H1 (cell line): ENCODE measurements around the gene ZNF644. TPM values are rescaled to one million over a fixed set of nuclear protein-coding genes. Genes with fewer than 3 reads are reported as not detected.
A peak's percentile ranks its signal among the peaks of the same experiment; 100 is the strongest.

Experiments used
- CTCF ChIA-PET: fragments of 300-600 bp; sonication (Branson Sonifier 250); formaldehyde crosslinking; loops from one replicate; lab custom pipeline; 2021; ENCODE audit not compliant: partially characterized antibody; lab: Charles Lee
- POLR2A ChIA-PET: fragments of 300-600 bp; sonication (Branson Sonifier 250); formaldehyde crosslinking; loops from one replicate; lab custom pipeline; 2021; ENCODE audit warnings: inconsistent platforms; ENCODE audit not compliant: partially characterized antibody; lab: Charles Lee
- DNase-seq, 2 experiments: peaks; one replicate each; pipeline versions ENCODE4 v3.0.0 to v3.0.0-alpha.2; 2010 to 2022; ENCODE audit warnings: low spot score in 2 of 2, low read depth in 1 of 2, mixed read lengths in 1 of 2
- FAIRE-seq: peaks from 2 replicates; lab custom pipeline; 2011; peaks lifted over from hg19 to GRCh38; lab: Jason Lieb, UNC
- H2AFZ ChIP-seq: 2 replicates; pipeline ENCODE4 v1.8.1; 2012; ENCODE audit warnings: low read length, inconsistent platforms
- H2AK5ac ChIP-seq: 2 replicates; pipeline ENCODE4 v1.6.1; 2013; ENCODE audit warnings: low read depth, low read length
- H2BK120ac ChIP-seq: replicated peaks from 2 replicates; pipeline ENCODE3; 2013; ENCODE audit warnings: low read depth, low read length, inconsistent platforms
- H2BK12ac ChIP-seq: 2 replicates; pipeline ENCODE4 v1.6.1; 2013; ENCODE audit warnings: low read depth, low read length
- H2BK15ac ChIP-seq: 2 replicates; pipeline ENCODE4 v1.6.1; 2013; ENCODE audit warnings: low read length
- H2BK20ac ChIP-seq: 2 replicates; pipeline ENCODE4 v1.6.1; 2013; ENCODE audit warnings: low read length
- H2BK5ac ChIP-seq: 2 replicates; pipeline ENCODE4 v1.6.1; 2013; ENCODE audit warnings: low read depth, low read length
- H3K14ac ChIP-seq: 2 replicates; pipeline ENCODE4 v1.6.1; 2013; ENCODE audit warnings: inconsistent platforms; ENCODE audit not compliant: insufficient read length
- H3K18ac ChIP-seq: 2 replicates; pipeline ENCODE4 v1.6.1; 2013; ENCODE audit warnings: low read length; ENCODE audit errors: extremely low read depth
- H3K23ac ChIP-seq: 2 replicates; pipeline ENCODE4 v1.6.1; 2013; ENCODE audit warnings: inconsistent platforms; ENCODE audit not compliant: insufficient read length
- H3K23me2 ChIP-seq: 2 replicates; pipeline ENCODE4 v1.6.1; 2013; ENCODE audit warnings: low read depth, low read length
- H3K27ac ChIP-seq: 2 replicates; pipeline ENCODE4 v1.6.1; 2011; ENCODE audit warnings: low read depth, low read length, inconsistent platforms
- H3K27me3 ChIP-seq, 4 experiments: replicated peaks in 1 of 4; 1 replicate in 1 of 4; 2 replicates in 3 of 4; pipeline versions ENCODE4 v1.6.1 to v1.8.1; 2011 to 2013; ENCODE audit warnings: low read length in 3 of 4, mild to moderate bottlenecking in 3 of 4, inconsistent platforms in 2 of 4, mixed read lengths in 2 of 4, moderate library complexity in 1 of 4; ENCODE audit not compliant: control insufficient read depth in 3 of 4, insufficient read depth in 3 of 4; ENCODE audit errors: extremely low read depth in 1 of 4
- H3K36me3 ChIP-seq, 4 experiments: 2 replicates each; pipeline versions ENCODE4 v1.6.1 to v1.8.1; 2011 to 2013; ENCODE audit warnings: mild to moderate bottlenecking in 4 of 4, low read length in 3 of 4, moderate library complexity in 2 of 4, control low read depth in 1 of 4, inconsistent platforms in 1 of 4; ENCODE audit not compliant: insufficient read depth in 4 of 4, control insufficient read depth in 2 of 4
- H3K4ac ChIP-seq: replicated peaks from 2 replicates; pipeline ENCODE3; 2013; ENCODE audit warnings: low read length, low read depth, mixed read lengths, inconsistent platforms; ENCODE audit not compliant: insufficient read length
- H3K4me1 ChIP-seq, 4 experiments: replicated peaks in 1 of 4; 1 replicate in 1 of 4; 2 replicates in 3 of 4; pipeline versions ENCODE4 v1.6.1 to v1.8.1; 2011 to 2013; ENCODE audit warnings: low read length in 3 of 4, inconsistent platforms in 2 of 4, mixed read lengths in 1 of 4; ENCODE audit not compliant: insufficient read depth in 4 of 4, control insufficient read depth in 3 of 4
- H3K4me2 ChIP-seq, 2 experiments: 2 replicates each; pipeline versions ENCODE4 v1.6.1 to v1.8.1; 2011 to 2013; ENCODE audit warnings: low read depth in 2 of 2, low read length in 2 of 2, control low read depth in 1 of 2, inconsistent platforms in 1 of 2, mild to moderate bottlenecking in 1 of 2; ENCODE audit not compliant: insufficient read depth in 1 of 2
- H3K4me3 ChIP-seq, 4 experiments: fragments of 200-600, 300-600 bp in 1 of 4; sonication (generic), shearing (Covaris generic), sonication (Bioruptor Twin) in 1 of 4; 2 replicates each; pipeline versions ENCODE4 v1.5.1 to v1.8.1; 2011 to 2016; ENCODE audit warnings: low read length in 4 of 4, low read depth in 3 of 4, control low read depth in 2 of 4, inconsistent platforms in 2 of 4, mild to moderate bottlenecking in 2 of 4, mixed read lengths in 1 of 4, moderate library complexity in 1 of 4; ENCODE audit not compliant: insufficient read depth in 2 of 4; ENCODE audit errors: extremely low read depth in 1 of 4
- H3K56ac ChIP-seq: replicated peaks from 2 replicates; pipeline ENCODE3; 2013; ENCODE audit warnings: low read depth, mild to moderate bottlenecking, mixed read lengths, low read length, inconsistent platforms; ENCODE audit not compliant: insufficient read length
- H3K79me1 ChIP-seq: 2 replicates; pipeline ENCODE4 v1.6.1; 2013; ENCODE audit warnings: low read depth, low read length, control low read depth
- H3K79me2 ChIP-seq, 2 experiments: 2 replicates each; pipeline versions ENCODE4 v1.6.1 to v1.8.1; 2012 to 2013; ENCODE audit warnings: low read length in 2 of 2, mild to moderate bottlenecking in 2 of 2, inconsistent platforms in 1 of 2; ENCODE audit not compliant: insufficient read depth in 2 of 2, control insufficient read depth in 1 of 2
- H3K9ac ChIP-seq, 4 experiments: replicated peaks in 1 of 4; 1 replicate in 1 of 4; 2 replicates in 3 of 4; pipeline versions ENCODE4 v1.6.1 to v1.8.1; 2011 to 2013; ENCODE audit warnings: low read depth in 3 of 4, low read length in 3 of 4, control low read depth in 2 of 4, mild to moderate bottlenecking in 2 of 4, moderate library complexity in 2 of 4, inconsistent platforms in 1 of 4; ENCODE audit errors: extremely low read depth in 1 of 4
- H3K9me3 ChIP-seq, 2 experiments: 2 replicates each; pipeline versions ENCODE4 v1.6.1 to v1.8.1; 2012 to 2013; ENCODE audit warnings: mild to moderate bottlenecking in 2 of 2, moderate library complexity in 2 of 2, control low read depth in 1 of 2, inconsistent platforms in 1 of 2, low read depth in 1 of 2, low read length in 1 of 2, mixed read lengths in 1 of 2; ENCODE audit not compliant: insufficient read depth in 2 of 2
- H4K20me1 ChIP-seq, 2 experiments: replicated peaks in 1 of 2; 2 replicates each; pipeline versions ENCODE3 to v1.8.1; 2011 to 2013; ENCODE audit warnings: inconsistent platforms in 2 of 2, low read length in 2 of 2, mild to moderate bottlenecking in 1 of 2; ENCODE audit not compliant: insufficient read depth in 2 of 2, control insufficient read depth in 1 of 2
- H4K5ac ChIP-seq: 2 replicates; pipeline ENCODE4 v1.6.1; 2013; ENCODE audit warnings: low read length, low read depth, mixed read lengths, inconsistent platforms; ENCODE audit not compliant: insufficient read length
- H4K8ac ChIP-seq: 2 replicates; pipeline ENCODE4 v1.8.0; 2013; ENCODE audit warnings: mild to moderate bottlenecking, moderate library complexity, low read length, inconsistent platforms; ENCODE audit not compliant: insufficient read depth; ENCODE audit errors: extremely low read depth
- H4K91ac ChIP-seq: replicated peaks from 2 replicates; pipeline ENCODE3; 2013; ENCODE audit warnings: low read length, mixed read lengths, inconsistent platforms; ENCODE audit not compliant: insufficient read length
- SIRT6 ChIP-seq: IDR thresholded peaks from one replicate; pipeline ENCODE4 v1.7.1; 2012; ENCODE audit warnings: low read length, inconsistent platforms
- TAF1 ChIP-seq: IDR thresholded peaks from 2 replicates; pipeline ENCODE4 v1.6.1; 2011; ENCODE audit warnings: mild to moderate bottlenecking, low read depth, low read length
- TBP ChIP-seq: IDR thresholded peaks from 2 replicates; pipeline ENCODE4 v1.6.1; 2011; ENCODE audit warnings: low read depth, low read length, improper control_type of control experiment
- WGBS, 2 experiments: shearing (Covaris generic) in 1 of 2; methylation state at CpG; one replicate each; pipeline versions ENCODE4 v1.1.6 to v1.1.7; 2013 to 2015; ENCODE audit warnings: low lambda C conversion rate in 2 of 2, mixed read lengths in 2 of 2, inconsistent platforms in 1 of 2, low coverage in 1 of 2, missing lambda C conversion rate in 1 of 2; ENCODE audit not compliant: insufficient replicate concordance in 2 of 2, insufficient coverage in 1 of 2, insufficient read length in 1 of 2; ENCODE audit errors: extremely low coverage in 1 of 2, missing lambda C conversion rate in 1 of 2; 5-methylcytosine and 5-hydroxymethylcytosine counted together
- polyA plus RNA-seq, 7 experiments: library from polyadenylated mRNA; depleted of rRNA in 3 of 7; stranded (reverse) in 5 of 7; unstranded in 2 of 7; fragments of >200 nt in 5 of 7; fragments of 200-250 nt in 2 of 7; gene quantifications; 1 replicate in 5 of 7; 2 replicates in 1 of 7; 4 replicates in 1 of 7; pipeline versions ENCODE4 v1.2.1 to v1.2.3, GENCODE V29; 2011 to 2013; ENCODE audit warnings: missing spikeins in 2 of 7, mixed read lengths in 2 of 7
- total RNA-seq: library from RNA; stranded (reverse); fragmentation: NEBNext Ultra II Directional; extraction: Animal tissue kit (Norgen Biotek cat#: 25700); gene quantifications from 2 replicates; pipeline ENCODE4 v1.2.1, GENCODE V29; 2021
- TF ChIP-seq, protein P1 (sequence below): IDR thresholded peaks from 2 replicates; pipeline ENCODE4 v1.6.1; 2012; ENCODE audit warnings: low read length, inconsistent platforms
- TF ChIP-seq, protein P2 (sequence below), 3 experiments: IDR thresholded peaks; 1 replicate in 2 of 3; 2 replicates in 1 of 3; pipeline versions ENCODE4 v1.5.1 to v1.6.1; 2011; ENCODE audit warnings: low read length in 3 of 3, mild to moderate bottlenecking in 3 of 3, inconsistent platforms in 2 of 3, low read depth in 1 of 3, moderate library complexity in 1 of 3; ENCODE audit not compliant: insufficient read depth in 1 of 3; ENCODE audit errors: control extremely low read depth in 1 of 3

ZNF644 gene
- total and polyA plus RNA-seq, 2 of the 8 experiments (the other 6 are each of a cell fraction or from before 2014, with no cell fraction given) = 14.5 to 93.5 TPM

DNA sequence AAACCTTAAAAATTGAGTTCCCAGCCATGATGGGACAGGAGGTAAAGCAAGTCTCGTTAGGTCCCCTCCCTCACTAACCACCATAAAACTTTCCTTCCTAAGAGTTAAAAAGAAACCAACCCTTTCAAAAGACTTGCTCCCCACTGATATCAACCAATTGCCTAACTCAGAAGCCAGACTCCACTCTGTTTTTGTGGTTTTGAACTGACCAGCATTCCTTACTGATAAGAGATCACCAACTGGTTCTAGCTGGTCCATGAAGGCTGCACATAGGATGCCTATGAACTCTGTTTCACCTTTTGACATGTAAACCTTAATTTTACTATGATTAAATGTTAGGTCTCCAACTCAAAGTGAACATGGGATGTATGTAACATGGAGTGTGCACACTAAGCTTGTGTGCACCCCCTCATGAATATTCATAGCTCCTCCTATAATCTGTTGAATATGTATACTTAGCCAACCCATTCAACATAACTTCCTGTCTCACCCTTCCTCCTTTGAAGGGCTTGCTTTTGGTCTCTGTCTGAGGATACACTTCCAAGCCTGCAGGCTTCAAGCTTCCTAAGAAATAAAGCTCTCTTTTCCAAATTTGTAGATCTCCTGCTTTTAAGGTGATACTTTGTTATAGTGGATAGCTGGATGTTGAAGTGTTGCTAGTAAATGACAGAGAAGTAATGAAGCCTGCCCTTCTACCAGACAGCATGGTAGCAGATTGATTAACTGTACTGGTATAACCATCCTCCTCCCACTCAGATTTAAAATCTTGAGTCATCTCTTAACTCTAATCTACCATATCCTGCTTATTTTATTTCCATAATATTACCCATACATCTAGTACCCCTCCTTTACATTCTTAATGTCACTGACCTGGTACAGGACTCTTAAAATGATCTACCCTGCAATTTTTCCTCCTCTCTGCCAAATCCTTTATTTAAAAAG is 95.6 kb downstream of the ZNF644 start:
- H3K9me3 ChIP-seq = no peaks in the 10 kb centered on the region
- peaks cover 0 to 85% of the 10 kb centered on the region in 2 experiments; a peak in 3 of 4 replicates for H3K79me2 ChIP-seq
- H3K27me3 ChIP-seq = no peaks in the 10 kb centered on the region
- POLR2A ChIA-PET = interaction anchor here (0.7 to 1.7 kb wide), 5 partner anchors 9 to 197 kb away, joined by 3 to 5 read pairs (median 3); partner anchors contain the start of gene ZNF644
- 81% methylated on average over 1 of the region's 1 CpG; no CpG with 5 or more reads in 1 of the 2 experiments for WGBS, 2 experiments
- H3K18ac ChIP-seq = peak overlapping the region; percentile 9; the same call in 1 of the 2 replicates
- no peak overlapping the region for H2AFZ ChIP-seq
- H3K79me1 ChIP-seq = no peaks in the 10 kb centered on the region
- peak overlapping the region; percentile 54 for H2AK5ac ChIP-seq
- DNase-seq = peak in 1 of 2 experiments; percentile 5
- H2BK120ac ChIP-seq = peak overlapping the region; percentile 57
- H3K14ac ChIP-seq = no peak overlapping the region
- no peaks in the 10 kb centered on the region; a peak in 1 of 8 replicates for H3K36me3 ChIP-seq
- peak overlapping the region; percentile 91; the same call in 1 of the 2 replicates for H2BK12ac ChIP-seq
- peak overlapping the region; percentile 17; the same call in 1 of the 2 replicates for H3K27ac ChIP-seq
- H3K23me2 ChIP-seq = no peaks in the 10 kb centered on the region
- peak overlapping the region in 1 of 4 experiments; percentile 43; a peak in 2 of 8 replicates for H3K4me3 ChIP-seq
- H3K56ac ChIP-seq = no peak overlapping the region
- peak overlapping the region; percentile 96 for H3K4ac ChIP-seq
- H3K23ac ChIP-seq = no peak overlapping the region
- H2BK15ac ChIP-seq = peak overlapping the region; percentile 8; the same call in 1 of the 2 replicates
- H3K4me1 ChIP-seq = peaks cover 2 to 19% (median 13%) of the 10 kb centered on the region in 4 experiments; a peak in 6 of 7 replicates
- FAIRE-seq = peak; percentile 88
- H3K9ac ChIP-seq = no peak overlapping the region
- H4K20me1 ChIP-seq = peaks cover 3 to 4% of the 10 kb centered on the region in 2 experiments
- CTCF ChIA-PET = interaction anchor here (0.7 to 3.5 kb wide), 7 partner anchors 9 to 239 kb away, joined by 3 to 14 read pairs (median 3); no protein-coding TSS in a partner anchor
- peak overlapping the region; percentile 42 to 48 for H3K4me2 ChIP-seq
- H4K91ac ChIP-seq = peak overlapping the region; percentile 65
- no peak overlapping the region for H4K5ac ChIP-seq
- no peak overlapping the region for H4K8ac ChIP-seq
- peak overlapping the region; percentile 88; the same call in 1 of the 2 replicates for H2BK20ac ChIP-seq
- H2BK5ac ChIP-seq = peak overlapping the region; percentile 80; the same call in 1 of the 2 replicates
- TF ChIP-seq TAF1 = no peak
- TF ChIP-seq SIRT6 = no peak
- TF ChIP-seq TBP = no peak
- TF ChIP-seq, protein P1, sequence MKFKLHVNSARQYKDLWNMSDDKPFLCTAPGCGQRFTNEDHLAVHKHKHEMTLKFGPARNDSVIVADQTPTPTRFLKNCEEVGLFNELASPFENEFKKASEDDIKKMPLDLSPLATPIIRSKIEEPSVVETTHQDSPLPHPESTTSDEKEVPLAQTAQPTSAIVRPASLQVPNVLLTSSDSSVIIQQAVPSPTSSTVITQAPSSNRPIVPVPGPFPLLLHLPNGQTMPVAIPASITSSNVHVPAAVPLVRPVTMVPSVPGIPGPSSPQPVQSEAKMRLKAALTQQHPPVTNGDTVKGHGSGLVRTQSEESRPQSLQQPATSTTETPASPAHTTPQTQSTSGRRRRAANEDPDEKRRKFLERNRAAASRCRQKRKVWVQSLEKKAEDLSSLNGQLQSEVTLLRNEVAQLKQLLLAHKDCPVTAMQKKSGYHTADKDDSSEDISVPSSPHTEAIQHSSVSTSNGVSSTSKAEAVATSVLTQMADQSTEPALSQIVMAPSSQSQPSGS = 0 out of 2 replicates have a peak, but pooled peaks have one; percentile 15
- TF ChIP-seq, protein P2, sequence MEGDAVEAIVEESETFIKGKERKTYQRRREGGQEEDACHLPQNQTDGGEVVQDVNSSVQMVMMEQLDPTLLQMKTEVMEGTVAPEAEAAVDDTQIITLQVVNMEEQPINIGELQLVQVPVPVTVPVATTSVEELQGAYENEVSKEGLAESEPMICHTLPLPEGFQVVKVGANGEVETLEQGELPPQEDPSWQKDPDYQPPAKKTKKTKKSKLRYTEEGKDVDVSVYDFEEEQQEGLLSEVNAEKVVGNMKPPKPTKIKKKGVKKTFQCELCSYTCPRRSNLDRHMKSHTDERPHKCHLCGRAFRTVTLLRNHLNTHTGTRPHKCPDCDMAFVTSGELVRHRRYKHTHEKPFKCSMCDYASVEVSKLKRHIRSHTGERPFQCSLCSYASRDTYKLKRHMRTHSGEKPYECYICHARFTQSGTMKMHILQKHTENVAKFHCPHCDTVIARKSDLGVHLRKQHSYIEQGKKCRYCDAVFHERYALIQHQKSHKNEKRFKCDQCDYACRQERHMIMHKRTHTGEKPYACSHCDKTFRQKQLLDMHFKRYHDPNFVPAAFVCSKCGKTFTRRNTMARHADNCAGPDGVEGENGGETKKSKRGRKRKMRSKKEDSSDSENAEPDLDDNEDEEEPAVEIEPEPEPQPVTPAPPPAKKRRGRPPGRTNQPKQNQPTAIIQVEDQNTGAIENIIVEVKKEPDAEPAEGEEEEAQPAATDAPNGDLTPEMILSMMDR (IDR thresholded peaks at IDR 0.05; ENCODE audit: control extremely low read depth in 1 of 3, insufficient read depth in 1 of 3, low read depth in 1 of 3, low read length in 3 of 3) = no peak
